Renal cortical epithelial cell (primary cell): Measurements from ENCODE around the gene TAS2R60. TPM values are rescaled to one million over a fixed set of nuclear protein-coding genes. Genes with fewer than 3 reads are reported as not detected.

ENCODE experiments used
- DNase-seq: peaks from one replicate; pipeline ENCODE4 v3.0.0-alpha.2; 2011; ENCODE audit warnings: low read depth
- total RNA-seq: library from RNA; depleted of rRNA; stranded (reverse); fragments of >200 nt; gene quantifications from 2 replicates; pipeline ENCODE4 v1.2.3, GENCODE V29; 2014

Gene TAS2R60
- total RNA-seq, 1 donor from 2014 or later: not detected

GRCh38 chr7:143444063-143444782 lies 970 bp downstream of the TAS2R60 start:
- DNase-seq: no peak

- no peak for DNase-seq
Measured at GRCh38 chr7:143444785-143445184, 1.5 kb downstream of the TAS2R60 start.

GRCh38 chr7:143447466-143447865 lies 4.2 kb downstream of the TAS2R60 start:
- DNase-seq: no peak

GRCh38 chr7:143448429-143448828 lies 5.2 kb downstream of the TAS2R60 start:
- no peak for DNase-seq

GRCh38 chr7:143449793-143450192 lies 6.5 kb downstream of the TAS2R60 start:
- DNase-seq: no peak

GRCh38 chr7:143451122-143451521 lies 7.9 kb downstream of the TAS2R60 start:
- no peak for DNase-seq

- DNase-seq: no peak
Measured at GRCh38 chr7:143451746-143452145, 8.5 kb downstream of the TAS2R60 start.

- no peak for DNase-seq
Measured at GRCh38 chr7:143452495-143452894, 9.2 kb downstream of the TAS2R60 start.

- DNase-seq: no peak
Measured at GRCh38 chr7:143454091-143454680, 10.9 kb downstream of the TAS2R60 start.

- DNase-seq: no peak
Measured at GRCh38 chr7:143455491-143455890, 12.2 kb downstream of the TAS2R60 start.

GRCh38 chr7:143455942-143456341 lies 12.7 kb downstream of the TAS2R60 start:
- DNase-seq: no peak

- no peak for DNase-seq
Measured at GRCh38 chr7:143456992-143457793, 13.9 kb downstream of the TAS2R60 start.

GRCh38 chr7:143458263-143458662 lies 15.0 kb downstream of the TAS2R60 start:
- DNase-seq: no peak

- DNase-seq: no peak
Measured at GRCh38 chr7:143458681-143459080, 15.4 kb downstream of the TAS2R60 start.

GRCh38 chr7:143459359-143459758 lies 16.1 kb downstream of the TAS2R60 start:
- DNase-seq: no peak

- no peak for DNase-seq
Measured at GRCh38 chr7:143460271-143460979, 17.2 kb downstream of the TAS2R60 start.

GRCh38 chr7:143462045-143462444 lies 18.8 kb downstream of the TAS2R60 start:
- no peak for DNase-seq

GRCh38 chr7:143463556-143463955 lies 20.3 kb downstream of the TAS2R60 start:
- DNase-seq: no peak

GRCh38 chr7:143463957-143464356 lies 20.7 kb downstream of the TAS2R60 start:
- DNase-seq: no peak

- DNase-seq: no peak
Measured at GRCh38 chr7:143467724-143468123, 24.5 kb downstream of the TAS2R60 start.

- peak; percentile 47 for DNase-seq
Measured at GRCh38 chr7:143472071-143472689, 28.9 kb downstream of the TAS2R60 start.
